GM18498 (cell line): ENCODE measurements around the gene FDCSP.
"Not testable (repeated sequence)": the region's sequence is repeated elsewhere in the genome, so short reads cannot be mapped to it uniquely, and the experiment has no call there.

ENCODE experiments used
- ATAC-seq: cut with Tn5 transposase; IDR thresholded peaks from one replicate; pipeline ENCODE4 v1.9.1; 2021; ENCODE audit warnings: mild to moderate bottlenecking, moderate library complexity; ENCODE audit not compliant: unreplicated experiment

Gene FDCSP

DNA sequence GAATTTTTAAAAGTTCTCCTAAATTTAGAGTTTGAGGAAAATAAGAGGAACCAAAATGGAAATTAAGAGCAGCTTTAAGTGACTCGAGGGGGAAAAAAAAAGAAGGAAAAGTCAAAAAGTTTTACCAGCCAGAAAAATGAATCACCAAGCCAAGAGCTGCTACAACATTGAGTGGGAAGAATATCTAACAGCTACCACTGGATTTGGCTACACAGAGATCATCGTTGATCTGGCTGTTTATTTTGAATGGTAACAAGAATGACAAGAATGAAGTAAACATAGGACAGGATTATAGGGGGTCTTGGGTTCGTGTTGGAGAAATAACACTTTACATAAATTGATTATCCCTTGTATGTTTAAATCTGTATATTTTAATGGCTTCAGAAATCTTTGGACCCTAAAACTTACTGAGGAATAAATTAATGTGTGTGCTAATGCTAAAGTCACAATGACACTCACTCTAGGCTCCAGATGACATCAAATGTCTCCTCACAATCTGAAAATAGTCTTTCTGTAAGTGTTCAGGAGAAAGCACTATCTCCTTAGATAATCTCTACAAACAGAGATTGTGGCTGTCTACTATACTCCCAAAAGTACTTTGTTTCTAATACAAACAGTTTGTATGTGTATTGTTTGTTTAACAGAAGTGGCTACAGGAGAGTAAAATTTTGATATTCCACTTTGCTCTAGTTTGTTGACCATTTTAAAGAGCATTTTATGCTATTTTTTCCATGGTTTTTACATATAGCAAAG is 13.4 kb downstream of the FDCSP start:
- ATAC-seq, result no peak

DNA sequence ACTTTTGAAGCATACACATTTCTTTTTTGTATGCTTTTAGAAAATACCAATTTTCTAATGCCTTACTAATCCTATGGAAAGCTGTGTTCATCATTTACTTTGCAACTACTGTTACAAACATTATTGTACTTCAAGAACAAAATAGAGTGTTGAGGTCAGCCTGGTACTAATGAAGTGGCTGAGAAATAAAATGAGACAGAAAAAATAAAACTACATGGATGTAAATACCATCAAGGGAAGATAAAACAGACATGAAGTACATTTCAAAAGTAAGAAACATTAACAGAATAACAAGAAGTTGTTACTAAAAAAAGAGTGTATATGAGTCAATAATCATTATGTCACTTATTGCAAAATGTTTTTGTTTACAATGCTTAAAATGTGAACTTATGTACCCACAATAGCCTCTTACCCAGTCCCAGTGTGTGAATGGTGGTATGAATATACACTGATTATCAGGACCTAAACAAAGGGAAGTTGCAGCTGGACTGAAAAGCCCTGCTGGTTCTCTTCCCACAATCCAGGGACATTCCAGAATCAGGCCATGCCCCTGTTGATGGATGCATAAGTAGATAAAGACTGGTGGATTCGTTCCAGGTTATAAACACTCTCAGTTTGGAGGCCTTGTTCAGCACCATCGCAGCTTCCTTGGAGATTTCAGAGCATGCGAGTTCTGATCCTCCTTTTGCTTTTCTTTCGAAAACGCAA is 14.1 kb downstream of the FDCSP start:
- ATAC-seq, result no peak

DNA sequence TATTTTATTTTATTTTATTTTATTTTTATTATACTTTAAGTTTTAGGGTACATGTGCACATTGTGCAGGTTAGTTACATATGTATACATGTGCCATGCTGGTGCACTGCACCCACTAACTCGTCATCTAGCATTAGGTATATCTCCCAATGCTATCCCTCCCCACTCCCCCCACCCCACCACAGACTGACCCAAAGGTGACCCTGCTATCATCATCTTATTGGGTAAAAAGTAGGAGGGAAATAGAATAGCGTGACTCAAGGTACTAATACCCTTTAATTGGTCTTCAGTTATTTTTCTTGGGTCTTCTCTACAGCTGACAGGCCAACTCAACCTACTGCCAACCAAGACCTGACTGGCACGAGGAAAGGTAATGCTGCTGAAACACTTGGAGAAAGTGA is 16.4 kb downstream of the FDCSP start, which contains the start of gene CSN3:
Gene CSN3 (plus strand): TSS at position 301 of the 400 bp plus-strand sequence. CDS start 2,223 bp downstream, outside the sequence.
- not testable (repeated sequence) for ATAC-seq

DNA sequence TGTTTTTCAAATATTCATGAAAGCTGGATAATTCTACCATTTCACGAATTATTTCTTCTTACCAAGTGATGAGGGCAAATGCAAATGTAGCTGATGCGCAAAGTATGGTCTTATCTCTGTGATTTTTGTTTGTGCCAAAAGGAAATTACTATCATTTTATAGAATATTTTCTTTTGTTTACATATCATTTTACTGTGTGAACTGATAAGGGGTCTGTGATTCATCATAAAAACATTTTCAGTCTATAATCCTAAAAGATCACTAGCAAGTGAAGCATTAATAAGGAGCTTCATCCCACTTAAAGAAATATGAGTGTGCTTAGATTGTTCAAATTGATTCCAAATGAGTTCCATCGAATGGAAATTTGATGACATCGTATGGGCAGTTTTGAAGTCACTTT is 17.2 kb downstream of the FDCSP start:
- no peak for ATAC-seq

DNA sequence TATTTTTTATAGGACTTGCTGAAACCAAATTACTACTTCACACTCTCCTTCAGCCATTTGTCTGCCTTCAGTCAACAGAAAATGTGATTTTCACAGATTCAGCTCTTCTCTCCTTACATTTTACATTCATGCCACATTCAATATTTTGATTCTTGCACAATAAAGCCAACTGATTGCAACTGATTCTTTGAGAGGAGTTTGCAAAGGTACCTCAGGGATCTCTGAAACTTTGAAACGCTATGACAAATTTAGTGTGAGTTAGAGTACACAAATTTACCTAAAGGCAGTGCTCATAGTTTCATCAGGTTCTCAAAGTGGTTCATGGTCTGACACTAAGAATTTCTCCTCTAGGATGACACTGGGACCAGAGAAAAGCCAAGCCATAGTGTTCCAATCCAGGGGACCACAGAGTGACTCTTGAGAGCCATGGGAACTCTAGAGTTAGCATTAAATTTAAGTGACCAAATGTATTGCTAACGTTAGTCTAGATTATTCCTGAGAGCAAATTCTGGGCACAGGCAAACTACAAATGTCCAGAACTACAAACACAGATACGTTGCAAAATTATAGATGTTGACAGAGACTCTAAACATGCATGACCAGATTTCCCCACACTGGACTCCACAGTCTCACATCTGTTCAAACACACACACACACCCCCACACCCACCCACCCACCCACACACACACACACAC is 25.5 kb downstream of the FDCSP start:
- ATAC-seq, result no peak

DNA sequence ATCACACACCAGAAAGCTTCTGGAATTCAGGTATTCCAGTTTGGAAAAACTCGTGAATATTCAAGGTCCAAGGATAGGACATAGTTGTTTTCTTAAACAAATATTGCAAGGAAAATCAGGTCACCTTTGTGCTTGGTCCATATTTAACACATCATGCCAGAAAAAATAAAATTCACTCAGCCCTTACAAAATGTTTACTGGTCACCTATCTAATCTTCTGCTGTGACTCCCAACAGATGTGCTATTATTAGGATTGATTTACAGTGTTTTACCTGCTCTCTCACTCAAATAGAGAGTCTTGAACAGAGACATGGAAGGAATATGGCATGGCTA is 26.0 kb downstream of the FDCSP start:
- no peak for ATAC-seq

DNA sequence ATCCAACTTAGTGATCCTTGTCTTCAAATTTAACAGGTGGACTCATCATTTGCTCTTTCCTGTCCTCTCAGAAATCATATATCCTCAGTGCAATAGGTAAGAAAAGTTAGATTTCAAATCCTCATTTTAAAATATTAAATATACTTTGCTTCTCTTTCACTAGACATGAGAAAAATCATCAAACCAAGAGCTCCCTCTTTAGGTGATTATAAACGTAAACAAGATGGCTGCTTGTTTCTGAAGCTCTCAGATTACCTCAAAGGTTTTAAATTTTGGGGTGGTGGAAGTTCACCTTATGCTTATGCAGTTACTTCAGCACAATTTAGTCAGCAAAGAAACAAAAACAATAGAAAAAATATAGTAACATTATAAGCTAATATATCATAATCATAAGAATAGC is 43.8 kb downstream of the FDCSP start:
- ATAC-seq, result no peak

DNA sequence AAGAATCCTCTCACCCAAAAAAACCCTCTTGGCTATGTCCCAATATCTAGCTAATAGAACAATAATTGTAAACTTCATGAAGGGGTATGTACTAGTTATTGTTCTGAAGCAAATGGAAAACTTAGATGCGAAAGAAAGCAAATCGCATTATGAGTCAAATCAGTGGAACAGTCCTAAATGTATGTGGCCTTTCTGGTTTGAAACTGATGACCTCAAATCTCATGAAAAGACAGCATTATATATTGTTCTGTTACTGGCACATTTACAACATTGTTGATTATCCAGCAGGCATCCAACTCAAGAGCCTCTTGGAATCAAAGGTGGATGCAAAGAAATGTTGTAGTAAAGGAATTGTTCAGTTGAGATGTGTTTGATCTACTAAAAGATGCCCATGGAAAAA is 51.2 kb downstream of the FDCSP start:
- no peak for ATAC-seq

DNA sequence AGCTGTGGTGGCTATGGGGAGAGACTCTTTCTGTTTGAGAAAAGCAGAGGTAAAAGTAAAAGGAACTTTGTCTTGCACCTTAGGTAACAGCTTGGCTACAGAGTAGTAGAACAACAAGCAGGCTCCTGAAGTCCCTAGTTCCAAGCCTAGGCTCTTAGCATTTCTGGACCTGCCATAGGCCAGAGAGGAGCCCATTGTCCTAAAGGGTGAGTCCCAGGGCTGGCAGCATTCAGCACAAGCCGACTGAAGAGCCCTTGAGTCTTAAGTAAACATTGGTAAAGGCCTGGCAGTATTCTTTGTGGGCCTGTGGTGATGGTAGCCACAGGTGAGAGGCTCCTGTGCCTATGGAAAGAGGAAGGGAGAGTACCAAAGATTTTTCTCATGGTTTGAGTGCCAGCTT is 54.6 kb downstream of the FDCSP start:
- no peak for ATAC-seq
